HG03060 (cell line): ENCODE data around the gene CTNNBIP1.

Experiments used
- ATAC-seq: cut with Tn5 transposase; IDR thresholded peaks from one replicate; pipeline ENCODE4 v1.9.1; 2021; ENCODE audit warnings: low read depth, moderate number of reproducible peaks; ENCODE audit not compliant: unreplicated experiment

The CTNNBIP1 gene

DNA sequence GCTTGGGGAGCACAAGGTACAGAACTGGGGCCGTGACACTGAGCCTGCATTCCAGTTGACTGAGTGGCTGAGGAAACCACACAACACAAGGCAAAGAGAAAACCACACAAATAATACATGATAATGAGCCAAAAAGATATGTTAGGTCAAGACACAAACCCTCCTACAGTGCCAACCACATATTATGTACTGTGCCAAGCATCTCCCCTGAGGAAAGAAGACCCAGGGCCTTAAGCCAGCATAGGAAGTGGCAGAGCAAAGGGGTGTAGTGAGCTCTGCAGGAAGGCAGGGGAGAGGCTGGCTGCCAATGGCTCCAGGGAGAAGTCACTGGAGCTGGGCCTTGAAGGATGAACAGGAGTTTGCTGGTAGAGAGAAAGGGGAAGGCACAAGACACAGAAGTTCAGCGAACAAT is 28.2 kb downstream of the CTNNBIP1 start:
- no peak for ATAC-seq

DNA sequence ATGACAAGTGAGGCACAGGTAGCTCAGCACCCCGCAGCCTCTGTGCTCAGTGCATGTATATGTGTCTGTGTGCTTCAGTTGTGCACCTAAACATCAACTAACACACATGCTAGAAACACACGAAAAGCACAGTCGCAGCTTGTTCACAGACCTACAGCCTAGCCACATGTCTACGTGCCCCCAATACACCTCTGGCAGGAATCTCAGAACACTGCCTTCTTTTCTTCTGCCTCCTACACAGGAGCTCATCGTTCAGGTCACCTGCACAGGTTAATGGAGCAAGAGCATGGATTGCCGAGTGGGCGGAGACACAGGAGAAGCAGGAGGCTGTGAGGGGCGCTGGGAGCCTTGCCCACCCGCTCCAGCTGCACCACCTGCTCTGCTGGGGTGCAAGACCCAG is 31.7 kb downstream of the CTNNBIP1 start:
- no peak for ATAC-seq

DNA sequence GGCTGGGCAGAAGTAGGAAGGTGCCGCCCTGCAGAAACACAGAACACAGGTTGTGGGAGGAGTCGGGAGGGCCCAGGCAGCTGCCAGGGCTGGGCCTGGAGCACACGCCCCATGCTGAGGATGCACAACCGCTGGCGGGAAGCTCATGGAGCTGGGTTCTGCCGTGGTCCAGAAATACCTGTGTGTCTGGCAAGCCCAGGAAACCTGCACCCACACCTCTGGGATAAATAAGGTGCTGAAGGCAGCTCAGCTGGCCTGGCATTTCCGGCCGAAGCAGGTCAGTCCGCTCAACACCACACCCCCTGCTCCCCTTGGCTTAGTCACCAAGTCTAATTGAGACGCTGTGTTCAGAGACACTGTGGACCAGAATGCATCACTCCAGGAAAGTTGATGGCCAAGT is 32.1 kb downstream of the CTNNBIP1 start:
- ATAC-seq, result no peak

DNA sequence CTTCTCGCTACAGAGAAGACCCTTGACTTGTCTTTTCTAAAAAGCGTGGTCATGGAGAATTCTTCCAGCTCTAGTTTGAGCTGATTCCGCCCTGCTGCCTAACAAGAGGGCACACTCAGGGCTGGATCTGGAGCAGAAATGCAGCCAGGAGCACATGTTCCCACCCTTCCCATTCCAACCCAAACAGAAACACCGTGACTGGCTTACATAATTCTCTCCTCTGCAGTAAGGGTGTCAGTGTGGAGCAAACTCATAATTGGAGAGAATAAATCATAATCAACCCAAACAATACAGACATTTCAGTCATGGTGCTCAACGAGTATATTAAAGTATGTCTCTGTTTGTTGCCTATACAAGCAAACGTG is 34.5 kb downstream of the CTNNBIP1 start:
- no peak for ATAC-seq

DNA sequence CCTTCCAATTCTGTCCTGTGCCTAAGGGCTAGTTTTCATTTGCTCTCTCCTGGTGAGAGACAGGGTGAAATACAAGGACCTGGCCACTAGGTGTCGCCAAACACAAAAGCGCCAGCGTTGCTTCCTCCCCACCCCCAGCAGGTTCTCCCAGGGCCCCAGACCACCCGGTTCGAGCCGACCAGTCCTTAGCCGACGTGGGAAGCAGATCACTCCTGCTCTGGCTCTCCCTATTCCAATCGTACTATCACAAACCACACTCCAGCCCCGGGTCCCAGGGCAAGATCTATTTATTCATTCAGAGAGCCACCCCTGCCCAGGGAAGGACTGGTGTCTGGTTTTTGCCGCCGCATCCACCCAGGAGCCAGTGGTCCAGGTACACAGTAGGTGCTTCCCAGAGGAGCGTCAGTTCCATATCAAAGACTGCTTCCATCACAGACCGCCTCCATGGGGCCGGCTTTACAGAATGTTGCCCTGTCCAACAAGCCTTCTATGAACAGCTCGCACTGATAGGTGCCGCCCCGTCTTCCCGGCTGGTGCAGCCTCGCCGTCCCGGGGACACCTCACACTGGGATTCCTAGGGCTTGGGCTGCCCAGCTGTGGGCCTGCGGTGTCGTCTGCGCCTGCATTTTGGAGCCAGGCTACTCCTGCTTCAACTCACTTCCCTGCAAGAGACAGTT is 35.0 kb downstream of the CTNNBIP1 start:
- ATAC-seq, result no peak

DNA sequence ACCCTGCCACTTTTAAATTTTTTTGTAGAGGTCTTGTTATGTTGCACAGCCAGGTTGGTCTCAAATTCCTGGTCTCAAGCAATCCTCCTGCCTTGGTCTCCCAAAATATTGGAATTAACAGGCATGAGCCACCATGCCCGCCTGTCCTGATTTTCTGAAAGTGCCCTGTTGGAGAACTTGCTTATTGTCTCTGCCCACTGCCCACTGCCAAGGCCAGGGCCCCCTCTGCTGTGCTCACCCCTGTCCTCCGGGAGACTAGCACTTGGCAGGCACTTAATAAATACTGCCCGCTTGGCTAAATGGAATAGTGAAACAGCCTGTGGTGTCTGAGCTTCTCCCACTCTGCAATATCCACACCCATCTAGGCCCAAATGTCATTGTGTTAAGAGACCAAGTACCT is 35.7 kb downstream of the CTNNBIP1 start:
- no peak for ATAC-seq

DNA sequence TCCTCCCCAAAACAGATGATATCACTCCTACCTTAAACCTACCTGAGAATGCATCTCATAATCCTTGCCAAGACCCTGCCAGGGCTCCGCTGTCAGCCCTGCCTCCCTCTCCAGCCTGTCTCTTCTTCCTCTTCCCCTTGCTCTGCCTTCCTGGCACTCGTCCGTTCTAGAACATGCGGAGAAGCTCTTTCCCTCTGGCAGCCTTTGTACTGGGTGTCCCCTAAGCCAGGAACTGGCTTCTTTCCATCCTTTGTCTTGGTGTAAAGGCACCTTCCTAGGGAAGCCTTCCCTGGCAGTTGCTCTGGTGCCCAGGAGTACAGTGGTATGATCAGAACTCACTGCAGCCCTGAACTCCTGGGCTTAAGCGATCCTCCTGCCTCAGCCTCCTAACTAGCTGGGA is 36.1 kb downstream of the CTNNBIP1 start:
- ATAC-seq, result no peak

DNA sequence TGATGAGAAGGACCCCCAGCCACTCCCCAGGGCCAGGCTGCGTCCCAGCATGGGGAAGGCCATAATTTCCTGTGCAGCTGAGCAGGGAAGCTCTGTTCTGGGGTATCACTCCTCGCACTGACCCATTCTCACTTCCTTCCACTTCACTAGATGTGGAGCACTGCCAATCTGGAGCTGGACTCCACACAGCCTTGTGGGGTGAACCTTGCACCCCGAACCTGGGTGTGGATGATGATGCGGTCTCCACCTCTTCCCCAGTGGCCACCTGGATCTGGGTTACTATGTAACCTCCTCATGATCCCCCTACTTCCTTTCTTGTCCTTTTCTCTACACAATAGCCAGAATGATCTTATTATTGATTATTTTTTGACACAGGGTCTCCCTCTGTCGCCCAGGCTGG is 36.7 kb downstream of the CTNNBIP1 start:
- ATAC-seq, result no peak

DNA sequence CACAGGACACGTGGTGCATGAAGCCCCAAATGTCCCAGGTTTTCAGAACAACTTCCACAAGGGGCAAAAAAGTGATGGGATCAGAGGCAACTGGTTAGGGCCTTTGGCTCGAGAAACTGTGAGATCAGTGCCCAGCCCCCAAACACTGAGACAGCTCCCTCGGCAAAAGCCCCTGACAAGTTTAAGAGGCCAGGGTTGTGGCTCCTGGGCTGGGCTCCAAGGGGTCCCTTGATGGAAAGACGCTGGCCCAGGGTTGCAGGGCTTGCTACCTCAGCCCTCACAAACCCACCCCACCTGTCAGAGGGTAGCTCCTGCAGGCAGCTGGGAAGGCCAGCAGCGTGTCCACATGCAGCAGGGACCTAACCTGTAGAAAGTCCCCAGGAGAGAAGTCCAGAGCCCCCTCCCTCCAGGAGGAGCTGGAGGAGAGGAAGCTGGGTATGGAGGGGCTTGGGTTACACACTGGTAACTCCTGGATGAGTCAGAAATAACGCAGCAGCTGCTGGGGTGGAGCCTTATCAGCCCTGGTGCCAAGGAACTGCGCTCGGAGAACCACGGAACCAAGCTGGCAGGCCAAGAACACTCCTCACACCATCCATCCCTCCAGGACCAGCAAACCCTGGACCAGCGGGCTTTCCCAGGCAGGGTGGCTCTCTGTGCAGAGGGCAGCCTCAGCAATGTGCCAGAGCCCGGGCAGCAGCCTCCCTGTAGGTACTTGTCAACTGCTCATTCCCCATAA is 37.5 kb downstream of the CTNNBIP1 start:
- no peak for ATAC-seq

DNA sequence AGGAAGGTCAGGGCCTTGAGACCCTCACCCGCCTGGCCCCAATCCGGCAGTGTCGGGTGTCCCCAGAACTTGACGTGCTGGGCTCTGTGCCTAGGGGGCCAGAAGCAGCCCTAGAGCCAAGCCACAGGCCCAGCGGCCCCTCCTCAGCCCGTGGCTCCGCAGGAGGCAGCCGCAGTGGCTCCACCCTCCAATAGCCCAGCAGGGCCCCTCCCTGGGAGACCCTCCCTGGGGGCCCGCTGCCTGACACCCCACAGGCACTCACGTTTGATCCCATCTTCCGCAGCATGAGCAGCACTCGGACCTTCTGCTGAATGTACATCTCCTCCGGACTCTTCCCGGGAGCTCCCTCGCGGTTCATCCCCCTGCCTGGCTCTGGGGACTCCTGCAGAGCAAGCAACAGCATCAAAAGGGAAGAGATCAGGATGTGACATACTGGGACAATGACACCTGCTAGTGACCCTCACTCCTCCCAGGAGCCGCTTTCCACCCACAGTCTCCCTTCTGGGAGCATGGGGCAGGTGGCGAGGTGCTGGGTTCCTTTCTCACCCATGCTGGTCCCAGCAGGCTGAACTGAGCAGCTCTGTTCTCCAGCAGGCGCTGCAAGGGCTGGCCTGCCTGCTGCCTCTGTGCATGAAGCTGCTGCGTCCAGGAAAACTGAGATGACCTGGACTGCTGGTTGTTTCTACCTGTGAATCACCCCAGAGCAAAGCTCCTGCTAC is 38.2 kb downstream of the CTNNBIP1 start:
- no peak for ATAC-seq

DNA sequence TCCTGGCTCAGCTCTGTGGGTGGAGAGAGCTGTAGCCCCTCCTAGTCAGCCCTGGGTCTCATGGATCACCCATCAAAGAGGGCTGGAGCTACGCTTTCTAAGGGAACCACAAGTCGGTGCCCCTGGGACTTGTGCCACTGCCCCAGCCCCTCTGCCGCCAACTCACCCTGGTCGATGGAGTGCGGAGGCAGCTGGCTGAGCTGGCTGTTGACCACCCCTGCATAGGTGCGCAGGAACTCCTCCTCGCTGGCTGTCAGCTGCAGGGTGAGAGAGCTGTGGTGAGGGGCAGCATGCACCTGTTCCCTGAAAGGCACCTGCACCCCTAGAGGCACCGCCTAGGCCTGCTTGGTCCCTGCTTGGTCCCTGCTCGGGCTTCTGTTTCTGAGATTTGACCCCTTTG is 39.0 kb downstream of the CTNNBIP1 start:
- no peak for ATAC-seq

DNA sequence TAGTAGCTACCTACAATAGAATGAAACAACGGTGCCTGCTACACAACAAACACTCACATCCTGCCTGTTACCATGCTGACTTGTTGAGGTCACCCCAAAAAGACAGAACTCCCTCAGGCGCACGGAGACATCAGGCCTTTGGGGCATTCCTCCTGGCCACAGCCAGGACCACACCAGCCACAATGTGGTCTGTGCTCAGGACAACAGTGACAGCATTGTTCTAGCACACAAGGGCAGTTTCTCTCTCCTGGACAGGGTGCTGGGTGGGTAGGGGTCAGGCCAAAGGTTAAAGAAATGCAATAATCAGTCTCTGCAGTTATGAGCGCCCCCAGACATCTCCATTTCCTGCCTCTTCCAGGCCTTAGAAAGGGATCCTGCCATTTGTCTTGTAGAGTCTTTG is 39.5 kb downstream of the CTNNBIP1 start:
- ATAC-seq, result no peak

DNA sequence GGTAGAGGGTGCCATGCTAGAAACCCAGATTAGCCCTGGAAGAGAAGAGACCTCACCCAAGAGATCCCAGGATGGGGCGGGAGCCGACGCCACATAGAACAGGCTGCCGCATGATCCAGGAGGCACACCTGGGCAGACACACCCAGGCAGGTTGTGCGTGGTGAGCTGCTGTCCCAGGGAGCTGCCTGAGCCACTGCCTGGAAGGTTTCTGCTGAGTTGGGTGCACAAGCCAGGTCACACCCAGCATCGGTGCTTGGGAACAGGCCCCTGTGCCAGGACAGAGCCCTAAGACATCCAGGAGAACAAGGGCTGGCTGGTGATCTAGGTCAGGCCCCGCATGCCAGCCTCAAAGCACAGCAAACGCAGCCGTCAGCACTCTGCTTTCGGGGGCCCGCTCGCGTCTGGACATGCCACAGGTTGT is 40.2 kb downstream of the CTNNBIP1 start:
- ATAC-seq, result no peak

DNA sequence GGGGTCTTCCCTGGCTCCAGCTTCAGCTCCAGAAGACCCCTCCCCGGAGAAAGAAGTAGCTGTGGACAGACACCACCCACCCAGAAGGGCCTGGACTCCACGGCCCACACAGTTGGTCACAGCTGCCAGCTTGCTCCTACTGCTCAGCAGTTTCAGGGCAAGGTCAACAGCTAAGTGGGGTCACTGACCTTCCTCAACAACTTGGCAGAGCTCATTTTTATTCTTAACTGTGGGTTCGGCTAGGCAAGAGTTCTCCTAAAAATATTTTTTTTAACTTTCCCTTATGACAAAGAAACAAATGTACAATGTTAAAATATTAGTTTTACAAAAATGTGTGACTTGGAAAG is 41.9 kb downstream of the CTNNBIP1 start:
- no peak for ATAC-seq

DNA sequence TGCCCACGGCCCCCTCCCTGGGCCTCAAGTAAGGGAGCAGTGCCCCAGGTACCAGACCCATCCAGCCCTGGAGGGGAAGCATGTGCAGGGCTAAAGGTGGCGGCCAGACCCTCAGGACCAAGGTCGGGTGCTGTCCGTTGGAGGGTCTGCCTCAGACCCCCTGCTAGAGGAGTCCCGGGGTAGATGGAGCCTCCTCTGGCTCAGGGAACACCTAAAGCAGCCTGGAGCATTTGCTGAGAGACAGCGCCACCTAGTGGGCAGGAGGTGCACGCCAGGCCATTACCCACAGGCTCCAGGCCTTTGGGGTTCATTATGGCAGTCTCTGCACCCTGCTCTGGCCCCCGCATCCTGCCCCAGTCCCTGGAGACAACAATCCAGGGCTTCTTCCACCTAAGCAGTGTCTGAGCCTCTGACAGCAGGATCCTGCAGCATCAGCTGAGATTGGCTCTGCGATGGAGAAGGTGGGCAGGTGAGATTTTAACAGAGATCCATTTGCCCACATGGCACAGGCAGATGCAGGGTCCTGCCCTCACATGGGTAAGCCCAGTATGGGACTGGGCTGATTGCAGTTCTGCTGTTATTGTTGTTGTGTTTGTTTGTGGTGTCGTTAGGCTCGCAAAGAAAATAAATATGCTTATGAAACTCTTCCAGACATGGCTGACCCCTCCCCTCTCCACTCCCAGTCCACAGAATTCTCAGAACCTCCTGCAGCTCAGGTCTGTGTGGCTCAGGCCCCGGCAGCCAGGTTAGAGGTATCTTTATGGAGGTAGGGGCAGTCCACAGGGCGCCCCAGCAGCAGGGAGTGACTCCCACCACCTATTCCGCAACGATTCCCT is 42.4 kb downstream of the CTNNBIP1 start:
- no peak for ATAC-seq

DNA sequence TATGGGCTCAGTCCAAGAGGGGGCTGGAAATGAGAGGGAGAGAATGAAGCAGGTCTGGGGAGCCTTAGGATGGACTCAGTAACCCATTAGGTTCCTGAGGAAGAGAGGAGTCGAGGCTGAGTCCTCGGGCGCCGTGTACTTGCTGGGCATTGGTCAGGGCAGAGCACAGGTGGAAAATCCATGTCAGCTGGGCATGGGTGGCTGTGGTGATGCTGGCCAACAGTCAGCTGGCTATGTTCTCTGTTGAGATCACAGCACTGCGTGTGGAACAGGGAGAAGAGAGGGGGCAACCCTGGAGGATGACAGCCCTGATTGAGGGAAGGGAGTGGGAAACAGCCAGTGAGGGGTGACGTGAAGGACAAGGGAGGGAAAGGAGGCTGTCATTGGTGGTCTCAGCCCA is 43.2 kb downstream of the CTNNBIP1 start:
- ATAC-seq, result no peak

DNA sequence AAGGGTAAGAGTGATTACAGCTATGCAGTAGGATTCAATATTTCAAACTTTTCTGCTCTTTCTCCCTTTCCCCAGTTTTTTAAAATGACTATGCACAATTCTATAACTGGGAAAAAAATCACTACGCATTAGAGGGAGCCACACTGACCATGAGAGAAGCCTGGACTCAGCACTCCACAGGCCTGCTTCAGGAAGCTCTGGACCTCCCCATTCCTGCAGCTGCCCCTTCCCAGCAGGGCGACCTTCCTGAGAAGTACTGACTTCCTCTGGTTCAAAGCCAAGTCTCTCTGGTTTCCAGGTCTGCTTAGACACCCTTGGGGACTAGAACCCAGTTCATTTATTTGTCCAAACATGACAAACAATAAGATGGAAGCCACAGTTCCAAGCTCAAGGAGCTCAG is 44.3 kb downstream of the CTNNBIP1 start:
- ATAC-seq, result no peak

DNA sequence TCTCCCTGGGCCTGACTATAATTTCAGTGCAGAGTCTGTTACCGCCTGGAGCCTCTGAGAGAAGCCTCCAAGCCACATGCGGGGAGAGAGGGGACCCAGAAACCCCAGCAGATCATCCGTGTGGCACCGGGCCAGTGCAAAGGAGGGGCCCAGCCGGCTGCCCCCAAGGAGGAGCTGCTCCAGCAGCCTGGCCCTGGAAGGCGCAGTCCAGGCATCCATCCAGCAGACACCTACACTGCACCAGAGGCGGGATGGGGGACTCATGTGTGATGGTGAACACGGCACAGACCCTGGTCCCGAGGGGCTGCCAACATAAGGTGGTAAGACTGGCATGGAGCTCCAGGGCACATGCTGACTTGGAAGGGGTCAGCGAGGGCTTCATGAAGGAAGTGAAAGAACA is 46.7 kb downstream of the CTNNBIP1 start:
- no peak for ATAC-seq

DNA sequence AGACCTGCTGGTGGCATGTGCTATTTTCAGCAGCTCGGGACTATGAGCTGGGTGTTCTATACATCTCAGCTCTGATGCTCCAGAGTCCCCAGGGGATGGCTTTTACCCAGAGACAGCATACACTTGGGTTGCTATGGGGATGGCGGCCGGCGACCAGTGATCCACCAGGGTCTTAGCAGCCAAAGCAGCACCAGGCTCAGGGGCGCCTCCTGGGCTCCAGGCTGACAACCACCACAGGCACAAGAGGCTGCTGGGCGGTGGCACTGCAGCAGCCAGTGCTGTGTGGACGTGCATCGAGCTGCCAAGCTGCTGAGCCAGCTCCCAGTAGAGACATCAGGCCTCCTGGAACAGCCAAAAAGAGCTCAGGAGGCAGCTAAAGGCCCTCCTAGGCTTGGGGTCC is 48.7 kb downstream of the CTNNBIP1 start:
- ATAC-seq, result no peak

DNA sequence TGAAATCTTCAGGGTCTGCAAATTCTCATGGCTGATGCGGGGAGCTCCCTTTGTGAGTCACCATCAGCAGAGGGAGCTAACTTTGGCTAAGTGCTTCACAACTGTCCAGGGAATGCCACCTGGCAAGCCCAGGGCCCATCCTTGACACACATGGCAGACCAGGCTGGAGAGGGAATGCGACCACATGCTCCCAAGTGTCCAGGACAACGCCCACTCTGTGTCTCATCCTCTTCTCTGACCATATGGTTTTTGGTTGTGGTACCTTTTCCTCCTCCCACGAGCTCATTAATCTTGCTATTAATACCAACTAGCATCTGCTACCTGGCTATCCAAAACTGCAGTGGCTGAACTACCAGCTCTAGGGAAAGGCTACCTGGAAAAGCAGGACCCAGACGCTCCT is 49.2 kb downstream of the CTNNBIP1 start:
- no peak for ATAC-seq
